MM.1S (cell line): ENCODE measurements around the gene PGD.

Experiments
- DNase-seq: peaks from one replicate; pipeline ENCODE4 v3.0.0-alpha.2; 2015
- H2AFZ ChIP-seq: fragments of 300-600 bp; sonication (generic); 2 replicates; pipeline ENCODE4 v1.6.0; 2016; ENCODE audit warnings: antibody characterized with exemption, low read length
- H3F3A ChIP-seq: fragments of 300-600 bp; sonication (generic); 2 replicates; pipeline ENCODE4 v1.6.1; 2016; ENCODE audit warnings: mild to moderate bottlenecking, antibody characterized with exemption, low read length, moderate library complexity, mixed read lengths; ENCODE audit not compliant: insufficient read depth
- H3K27ac ChIP-seq: fragments of 300-600 bp; sonication (generic); 2 replicates; pipeline ENCODE4 v1.5.1; 2016; ENCODE audit warnings: mild to moderate bottlenecking, low read length
- H3K27me3 ChIP-seq: fragments of 300-600 bp; sonication (generic); replicated peaks from 2 replicates; pipeline ENCODE4 v1.6.0; 2016; ENCODE audit warnings: low read length; ENCODE audit not compliant: insufficient read depth
- H3K36me3 ChIP-seq: fragments of 300-600 bp; sonication (generic); replicated peaks from 2 replicates; pipeline ENCODE4 v1.6.1; 2016; ENCODE audit warnings: mild to moderate bottlenecking, low read length, mixed read lengths; ENCODE audit not compliant: insufficient read depth
- H3K4me1 ChIP-seq: fragments of 300-600 bp; sonication (generic); 2 replicates; pipeline ENCODE4 v1.6.1; 2016; ENCODE audit warnings: low read length, mixed read lengths
- H3K4me2 ChIP-seq: fragments of 300-600 bp; sonication (generic); 2 replicates; pipeline ENCODE4 v1.6.0; 2016; ENCODE audit warnings: low read depth, low read length
- H3K4me3 ChIP-seq: fragments of 300-600 bp; sonication (generic); 2 replicates; pipeline ENCODE4 v1.5.1; 2016; ENCODE audit warnings: low read length, mixed read lengths
- H3K79me2 ChIP-seq: fragments of 300-600 bp; sonication (generic); 2 replicates; pipeline ENCODE4 v1.6.1; 2016; ENCODE audit warnings: mixed run types, low read length, mixed read lengths
- H3K9ac ChIP-seq: fragments of 300-600 bp; sonication (generic); 2 replicates; pipeline ENCODE4 v1.6.1; 2016; ENCODE audit warnings: low read length, mixed read lengths
- H3K9me2 ChIP-seq: fragments of 300-600 bp; sonication (generic); replicated peaks from 2 replicates; pipeline ENCODE4 v1.6.1; 2016; ENCODE audit warnings: mild to moderate bottlenecking, low read length, mixed read lengths; ENCODE audit not compliant: insufficient read depth
- H3K9me3 ChIP-seq: fragments of 300-600 bp; sonication (generic); replicated peaks from 2 replicates; pipeline ENCODE4 v1.6.1; 2016; ENCODE audit warnings: mild to moderate bottlenecking, low read length, mixed read lengths; ENCODE audit not compliant: insufficient read depth
- H4K20me1 ChIP-seq: fragments of 300-600 bp; sonication (generic); 2 replicates; pipeline ENCODE4 v1.6.1; 2016; ENCODE audit warnings: mild to moderate bottlenecking, low read length, moderate library complexity, mixed read lengths; ENCODE audit not compliant: insufficient read depth
- EZH2 ChIP-seq: fragments of 300-600 bp; sonication (generic); optimal IDR thresholded peaks from 2 replicates; pipeline ENCODE3; 2017; ENCODE audit warnings: low read depth, mild to moderate bottlenecking, antibody characterized with exemption, low read length, mixed read lengths
- EZH2phosphoT487 ChIP-seq: fragments of 300-600 bp; sonication (generic); IDR thresholded peaks from 2 replicates; pipeline ENCODE4 v1.6.1; 2018; ENCODE audit warnings: antibody characterized with exemption, low read length
- TF ChIP-seq, protein P1 (sequence below): fragments of 300-600 bp; sonication (generic); IDR thresholded peaks from 2 replicates; pipeline ENCODE4 v1.5.1; 2016; ENCODE audit warnings: antibody characterized with exemption, low read length, mixed read lengths

PGD gene

DNA sequence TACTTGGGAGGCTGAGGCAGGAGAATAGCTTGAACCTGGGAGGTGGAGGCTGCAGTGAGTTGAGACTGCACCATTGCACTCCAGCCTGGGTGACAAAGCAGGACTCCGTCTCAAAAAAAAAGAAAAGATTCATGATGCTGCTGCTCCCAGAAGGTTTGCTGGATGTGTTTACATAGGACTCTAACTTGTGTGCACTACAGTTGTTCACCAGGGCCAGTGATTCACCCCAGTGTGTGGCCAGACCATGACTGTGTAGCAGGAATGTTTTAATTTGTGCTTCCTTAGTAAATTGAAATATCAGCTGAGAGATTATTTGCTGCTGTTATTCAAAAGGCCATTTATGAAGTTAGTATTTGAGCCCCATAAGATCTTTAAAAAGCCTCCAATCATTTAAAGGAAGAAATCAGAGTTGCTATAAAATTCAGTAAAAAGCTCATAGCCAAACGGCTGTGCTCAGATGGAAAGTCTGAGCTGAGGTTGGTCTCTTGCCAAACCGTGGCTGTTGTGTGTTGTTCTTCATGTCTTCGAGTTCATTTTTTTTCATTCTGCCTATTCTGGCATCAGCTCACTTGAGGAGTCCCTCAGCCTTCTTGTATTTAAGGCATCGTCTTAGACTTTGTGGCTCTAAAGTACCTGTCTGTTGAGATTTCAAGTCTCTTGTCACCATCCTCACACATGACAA is 18.1 kb upstream of the PGD start:
- no peak for DNase-seq
- H3K27ac ChIP-seq: no peak overlapping the region
- H3K27me3 ChIP-seq: no peaks in the 10 kb centered on the region
- H3K36me3 ChIP-seq: no peaks in the 10 kb centered on the region
- no peak overlapping the region for H3K9ac ChIP-seq
- H3K9me2 ChIP-seq: no peaks in the 10 kb centered on the region
- H3K9me3 ChIP-seq: no peaks in the 10 kb centered on the region
- H3K4me1 ChIP-seq: no peaks in the 10 kb centered on the region
- TF ChIP-seq EZH2phosphoT487 (no peak), EZH2 (no peak)
- TF ChIP-seq, protein P1, sequence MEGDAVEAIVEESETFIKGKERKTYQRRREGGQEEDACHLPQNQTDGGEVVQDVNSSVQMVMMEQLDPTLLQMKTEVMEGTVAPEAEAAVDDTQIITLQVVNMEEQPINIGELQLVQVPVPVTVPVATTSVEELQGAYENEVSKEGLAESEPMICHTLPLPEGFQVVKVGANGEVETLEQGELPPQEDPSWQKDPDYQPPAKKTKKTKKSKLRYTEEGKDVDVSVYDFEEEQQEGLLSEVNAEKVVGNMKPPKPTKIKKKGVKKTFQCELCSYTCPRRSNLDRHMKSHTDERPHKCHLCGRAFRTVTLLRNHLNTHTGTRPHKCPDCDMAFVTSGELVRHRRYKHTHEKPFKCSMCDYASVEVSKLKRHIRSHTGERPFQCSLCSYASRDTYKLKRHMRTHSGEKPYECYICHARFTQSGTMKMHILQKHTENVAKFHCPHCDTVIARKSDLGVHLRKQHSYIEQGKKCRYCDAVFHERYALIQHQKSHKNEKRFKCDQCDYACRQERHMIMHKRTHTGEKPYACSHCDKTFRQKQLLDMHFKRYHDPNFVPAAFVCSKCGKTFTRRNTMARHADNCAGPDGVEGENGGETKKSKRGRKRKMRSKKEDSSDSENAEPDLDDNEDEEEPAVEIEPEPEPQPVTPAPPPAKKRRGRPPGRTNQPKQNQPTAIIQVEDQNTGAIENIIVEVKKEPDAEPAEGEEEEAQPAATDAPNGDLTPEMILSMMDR: no peak
- H3K79me2 ChIP-seq: no peaks in the 10 kb centered on the region
- no peaks in the 10 kb centered on the region for H3F3A ChIP-seq
- H3K4me2 ChIP-seq: no peak overlapping the region
- H3K4me3 ChIP-seq: no peak overlapping the region
- no peak overlapping the region for H2AFZ ChIP-seq
- no peaks in the 10 kb centered on the region for H4K20me1 ChIP-seq

- Histone ChIP-seq H3K36me3 (no peaks in the 10 kb centered on the region), H3K27me3 (no peaks in the 10 kb centered on the region), H3F3A (no peaks in the 10 kb centered on the region), H3K79me2 (no peaks in the 10 kb centered on the region), H3K27ac (no peak overlapping the region), H2AFZ (no peak overlapping the region), H3K4me3 (no peak overlapping the region), H3K9ac (no peak overlapping the region), H3K9me2 (no peaks in the 10 kb centered on the region), H4K20me1 (no peaks in the 10 kb centered on the region), H3K9me3 (no peaks in the 10 kb centered on the region), H3K4me2 (no peak overlapping the region), H3K4me1 (no peaks in the 10 kb centered on the region)
- DNase-seq: no peak
- TF ChIP-seq, protein P1: no peak
- no peak for TF ChIP-seq EZH2phosphoT487
Observed at GRCh38 chr1:10383630-10384029, 15.2 kb upstream of the PGD start.

DNA sequence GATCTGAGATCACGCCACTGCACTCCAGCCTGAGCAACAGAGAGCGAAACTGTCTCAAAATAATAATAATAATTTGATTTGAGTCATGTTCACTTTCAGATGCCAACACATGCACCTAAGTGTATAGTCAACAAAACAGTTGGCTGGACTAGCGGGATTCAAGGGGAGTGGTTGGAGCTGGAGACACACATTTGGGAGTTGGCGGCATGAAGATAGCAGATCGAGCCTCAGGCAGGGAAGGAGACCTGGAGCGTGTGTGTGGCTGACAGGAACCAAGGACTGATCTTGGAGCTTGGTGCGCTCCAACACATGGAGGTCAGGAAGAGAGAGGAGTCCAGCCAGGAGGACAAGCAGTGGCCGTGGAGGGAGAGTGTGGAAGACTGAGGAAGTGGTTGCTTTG is 14.6 kb upstream of the PGD start:
- H3K27ac ChIP-seq: no peak overlapping the region
- H2AFZ ChIP-seq: no peak overlapping the region
- H3K4me2 ChIP-seq: no peak overlapping the region
- no peaks in the 10 kb centered on the region for H3K27me3 ChIP-seq
- H3K79me2 ChIP-seq: no peaks in the 10 kb centered on the region
- DNase-seq: no peak
- no peak overlapping the region for H3K4me3 ChIP-seq
- no peaks in the 10 kb centered on the region for H3F3A ChIP-seq
- no peaks in the 10 kb centered on the region for H3K9me3 ChIP-seq
- no peaks in the 10 kb centered on the region for H3K36me3 ChIP-seq
- no peak overlapping the region for H3K9ac ChIP-seq
- no peaks in the 10 kb centered on the region for H3K9me2 ChIP-seq
- TF ChIP-seq EZH2 (no peak), EZH2phosphoT487 (no peak)
- TF ChIP-seq, protein P1: no peak
- H4K20me1 ChIP-seq: no peaks in the 10 kb centered on the region
- H3K4me1 ChIP-seq: no peaks in the 10 kb centered on the region
